Vagina (tissue), 2 donors: ENCODE measurements around the gene ANKHD1. TPM values are rescaled to one million over a fixed set of nuclear protein-coding genes. Genes with fewer than 3 reads are reported as not detected.
A peak's percentile ranks its signal among the peaks of the same experiment; 100 is the strongest.

ENCODE experiments used
- DNase-seq, 2 donors: peaks; one replicate each; pipeline ENCODE4 v3.0.0-alpha.2; 2017; ENCODE audit errors: extremely low spot score in 2 of 2
- H3K27ac ChIP-seq: fragments of 200-600 bp; sonication (generic); one replicate; pipeline ENCODE4 v1.5.1; 2019
- H3K27me3 ChIP-seq: fragments of 200-600 bp; sonication (generic); one replicate; pipeline ENCODE4 v1.5.1; 2019
- H3K36me3 ChIP-seq, 2 donors: fragments of 200-600 bp; sonication (generic); one replicate each; pipeline ENCODE4 v1.5.1; 2017 to 2019
- H3K4me1 ChIP-seq: fragments of 200-600 bp; sonication (generic); one replicate; pipeline ENCODE4 v1.5.1; 2019
- H3K4me3 ChIP-seq, 2 donors: fragments of 200-600 bp; sonication (generic); 1 replicate in 1 of 2; 2 replicates in 1 of 2; pipeline ENCODE4 v1.5.1; 2016 to 2019
- H3K9me3 ChIP-seq: fragments of 200-600 bp; sonication (generic); one replicate; pipeline ENCODE4 v1.5.1; 2019
- CTCF ChIP-seq, 3 experiments: fragments of 450-650 bp in 2 of 3; fragments of 200-600 bp in 1 of 3; sonication (generic) in 1 of 3; IDR thresholded peaks; one replicate each; pipeline ENCODE4 v1.5.1; 2017 to 2019; ENCODE audit warnings: antibody characterized with exemption in 3 of 3, mild to moderate bottlenecking in 2 of 3, moderate library complexity in 2 of 3
- POLR2A ChIP-seq, 2 donors: fragments of 450-650 bp; IDR thresholded peaks; one replicate each; pipeline ENCODE4 v1.6.1; 2017; ENCODE audit warnings: antibody characterized with exemption in 2 of 2, mild to moderate bottlenecking in 2 of 2, moderate library complexity in 2 of 2
- POLR2AphosphoS5 ChIP-seq, 2 donors: sonication (generic); formaldehyde crosslinking; IDR thresholded peaks; one replicate each; pipeline ENCODE4 v1.9.0; 2017; ENCODE audit warnings: antibody characterized with exemption in 2 of 2, mild to moderate bottlenecking in 2 of 2, low read depth in 1 of 2; ENCODE audit not compliant: insufficient read depth in 1 of 2
- intact Hi-C: fragments of 100-400 bp; cut with DNase I; formaldehyde crosslinking; loops from one replicate; pipeline ENCODE4 v1.15.1; 2023
- total RNA-seq: library from RNA; depleted of rRNA; stranded (reverse); fragments of >200 nt; gene quantifications from one replicate; pipeline ENCODE4 v1.2.3, GENCODE V29; 2016

The ANKHD1 gene
- total RNA-seq, 1 donor from 2014 or later = 140 TPM

DNA sequence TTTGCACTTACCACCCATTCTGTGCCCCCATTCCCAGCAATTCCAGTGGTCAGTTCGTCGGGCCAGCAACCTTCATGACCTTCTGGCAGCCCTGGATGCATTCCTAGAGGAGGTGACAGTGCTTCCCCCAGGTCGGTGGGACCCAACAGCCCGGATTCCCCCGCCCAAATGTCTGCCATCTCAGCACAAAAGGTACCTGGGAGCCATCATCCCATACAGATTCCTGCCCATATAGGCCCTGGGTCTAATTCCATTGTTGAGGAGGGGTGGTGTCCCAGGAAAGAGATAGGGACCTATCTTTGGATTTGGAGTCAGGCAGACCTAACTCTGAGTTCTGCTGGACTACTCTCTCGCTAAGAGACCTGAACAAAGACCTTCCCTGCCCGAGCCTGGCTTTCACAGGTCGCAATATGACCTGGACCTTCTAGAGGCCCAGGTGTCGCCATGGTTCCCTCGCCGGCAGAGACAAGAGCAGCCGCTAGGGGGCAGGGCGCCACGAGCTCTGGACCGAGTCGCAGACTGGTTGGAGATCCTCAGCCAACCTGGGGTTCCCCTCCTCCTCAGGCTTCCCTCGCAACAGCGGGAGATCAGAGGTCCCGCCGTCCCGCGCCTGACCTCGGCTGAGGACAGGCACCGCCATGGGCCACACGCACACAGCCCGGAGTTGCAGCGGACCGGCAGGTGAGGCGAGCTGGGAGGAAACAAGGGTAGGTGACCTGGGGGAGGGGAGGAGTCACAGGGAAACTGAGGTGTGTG lies 38.6 kb upstream of the ANKHD1 start:
- intact Hi-C loops = no loop called here
- peak overlapping the region; percentile 23 to 33 for H3K4me3 ChIP-seq

GRCh38 chr5:140363631-140364471 lies 37.8 kb upstream of the ANKHD1 start:
- intact Hi-C loops = no loop called here
- H3K9me3 ChIP-seq = no peaks in the 10 kb centered on the region
- no peak overlapping the region for H3K27ac ChIP-seq
- H3K4me1 ChIP-seq = peaks cover 8% of the 10 kb centered on the region
- DNase-seq = no peak
- no peaks in the 10 kb centered on the region for H3K36me3 ChIP-seq
- TF ChIP-seq POLR2AphosphoS5 (IDR thresholded peaks at IDR 0.05; ENCODE audit: insufficient read depth in 1 of 2, low read depth in 1 of 2) (no peak), CTCF (IDR thresholded peaks at IDR 0.05) (no peak)
- H3K27me3 ChIP-seq = no peaks in the 10 kb centered on the region
- peak overlapping the region; percentile 23 to 33 for H3K4me3 ChIP-seq

More for the DNA sequence above, 38.6 kb upstream of the ANKHD1 start:
- TF ChIP-seq CTCF (IDR thresholded peaks at IDR 0.05) (peak in 2 of 3 experiments; percentile 52 to 76), POLR2AphosphoS5 (IDR thresholded peaks at IDR 0.05; ENCODE audit: insufficient read depth in 1 of 2, low read depth in 1 of 2) (no peak), POLR2A (IDR thresholded peaks at IDR 0.05) (no peak)
- Histone ChIP-seq H3K36me3 (no peaks in the 10 kb centered on the region), H3K27me3 (no peaks in the 10 kb centered on the region), H3K27ac (no peak overlapping the region), H3K4me1 (peaks cover 11% of the 10 kb centered on the region), H3K9me3 (no peaks in the 10 kb centered on the region)
- DNase-seq = no peak

DNA sequence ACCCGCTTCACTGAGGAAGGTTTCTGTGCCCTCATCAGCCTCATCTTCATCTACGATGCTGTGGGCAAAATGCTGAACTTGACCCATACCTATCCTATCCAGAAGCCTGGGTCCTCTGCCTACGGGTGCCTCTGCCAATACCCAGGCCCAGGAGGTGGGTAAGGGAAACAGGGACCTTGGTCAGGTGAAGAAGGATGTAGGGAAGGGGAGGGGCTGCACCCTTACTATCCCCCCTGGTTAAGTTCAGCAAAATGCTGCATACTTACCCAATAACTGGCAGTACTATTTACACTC lies 37.2 kb upstream of the ANKHD1 start:
- intact Hi-C loops = no loop called here
- Histone ChIP-seq H3K27ac (no peak overlapping the region), H3K27me3 (no peaks in the 10 kb centered on the region), H3K36me3 (no peaks in the 10 kb centered on the region), H3K4me1 (peaks cover 8% of the 10 kb centered on the region), H3K9me3 (no peaks in the 10 kb centered on the region), H3K4me3 (no peak overlapping the region)
- TF ChIP-seq POLR2AphosphoS5 (IDR thresholded peaks at IDR 0.05; ENCODE audit: insufficient read depth in 1 of 2, low read depth in 1 of 2) (no peak), POLR2A (IDR thresholded peaks at IDR 0.05) (no peak), CTCF (IDR thresholded peaks at IDR 0.05) (no peak)
- no peak for DNase-seq

- TF ChIP-seq POLR2AphosphoS5 (IDR thresholded peaks at IDR 0.05; ENCODE audit: insufficient read depth in 1 of 2, low read depth in 1 of 2) = no peak
- TF ChIP-seq POLR2A (IDR thresholded peaks at IDR 0.05) = no peak
- no peak for TF ChIP-seq CTCF (IDR thresholded peaks at IDR 0.05)
- H3K9me3 ChIP-seq = no peaks in the 10 kb centered on the region
- no peak for DNase-seq
Observed at GRCh38 chr5:140365282-140365681, 36.4 kb upstream of the ANKHD1 start.

GRCh38 chr5:140365941-140366340 lies 35.7 kb upstream of the ANKHD1 start:
- Histone ChIP-seq H3K4me3 (no peak overlapping the region), H3K9me3 (no peaks in the 10 kb centered on the region), H3K27ac (no peak overlapping the region), H3K4me1 (peaks cover 8% of the 10 kb centered on the region), H3K36me3 (no peaks in the 10 kb centered on the region), H3K27me3 (no peaks in the 10 kb centered on the region)
- TF ChIP-seq POLR2A (IDR thresholded peaks at IDR 0.05) = no peak
- no peak for TF ChIP-seq CTCF (IDR thresholded peaks at IDR 0.05)
- TF ChIP-seq POLR2AphosphoS5 (IDR thresholded peaks at IDR 0.05; ENCODE audit: insufficient read depth in 1 of 2, low read depth in 1 of 2) = no peak
- intact Hi-C loops = no loop called here
- DNase-seq = no peak

More at GRCh38 chr5:140365282-140365681, 36.4 kb upstream of the ANKHD1 start:
- Histone ChIP-seq H3K36me3 (no peaks in the 10 kb centered on the region), H3K4me1 (peaks cover 8% of the 10 kb centered on the region), H3K27ac (no peak overlapping the region), H3K4me3 (no peak overlapping the region), H3K27me3 (no peaks in the 10 kb centered on the region)
- intact Hi-C loops = no loop called here
